Measurements from ENCODE around the gene LRRC37A3.
"Not testable (repeated sequence)": the region's sequence is repeated elsewhere in the genome, so short reads cannot be mapped to it uniquely, and the experiment has no call there.

Gene LRRC37A3

GRCh38 chr17:64919289-64920025, at the start of gene LRRC37A3:
TSS of gene LRRC37A3 (minus strand) at chr17:64919478. CDS start at chr17:64897257, 22,221 bp downstream.
- not testable (repeated sequence) for H3K4me1 ChIP-seq (ENCODE audit: low read length); H3K36me3 ChIP-seq (replicated peaks; ENCODE audit: insufficient read depth, low read length); H4K20me1 ChIP-seq (ENCODE audit: insufficient read depth, low read length); H3K79me2 ChIP-seq (ENCODE audit: low read length); H3K9me3 ChIP-seq (replicated peaks; ENCODE audit: insufficient read depth, low read length); H3K27me3 ChIP-seq (replicated peaks; ENCODE audit: insufficient read depth, low read length); H3K9me2 ChIP-seq (replicated peaks; ENCODE audit: insufficient read depth, low read length); H3F3A ChIP-seq (ENCODE audit: insufficient read depth, low read length)
- TF ChIP-seq CTCF (IDR thresholded peaks at IDR 0.05; ENCODE audit: low read length), result peak; percentile 78
- H2AFZ ChIP-seq (ENCODE audit: low read length), result 0 out of 2 replicates have a peak within 1 kb of the TSS, but pooled peaks have one; percentile 45
- peak within 1 kb of the TSS; percentile 78; the same call in 1 of the 2 replicates for H3K27ac ChIP-seq (ENCODE audit: low read length)
- peak; percentile 95 for DNase-seq
- H3K9ac ChIP-seq (ENCODE audit: low read length), result peak within 1 kb of the TSS; percentile 70
- H3K4me3 ChIP-seq (ENCODE audit: low read length), result peak within 1 kb of the TSS; percentile 67
- peak within 1 kb of the TSS; percentile 55 for H3K4me2 ChIP-seq (ENCODE audit: low read depth, low read length)

GRCh38 chr17:64965873-64966287, 46.6 kb upstream of the LRRC37A3 start:
- H4K20me1 ChIP-seq (ENCODE audit: insufficient read depth, low read length); H3K9me3 ChIP-seq (replicated peaks; ENCODE audit: insufficient read depth, low read length); H3K9me2 ChIP-seq (replicated peaks; ENCODE audit: insufficient read depth, low read length); H3K27me3 ChIP-seq (replicated peaks; ENCODE audit: insufficient read depth, low read length); H3K79me2 ChIP-seq (ENCODE audit: low read length); H3K36me3 ChIP-seq (replicated peaks; ENCODE audit: insufficient read depth, low read length): not testable (repeated sequence)
- H3K4me3 ChIP-seq (ENCODE audit: low read length), result peak overlapping the region; percentile 29; the same call in 1 of the 2 replicates
- H3F3A ChIP-seq (ENCODE audit: insufficient read depth, low read length), result peaks cover 20% of the 10 kb centered on the region
- DNase-seq, result peak; percentile 89
- TF ChIP-seq CTCF (IDR thresholded peaks at IDR 0.05; ENCODE audit: low read length), result peak; percentile 25
- peak overlapping the region; percentile 61 for H2AFZ ChIP-seq (ENCODE audit: low read length)
- peak overlapping the region; percentile 59; the same call in 1 of the 2 replicates for H3K4me2 ChIP-seq (ENCODE audit: low read depth, low read length)
- peak overlapping the region; percentile 72 for H3K27ac ChIP-seq (ENCODE audit: low read length)
- peak overlapping the region; percentile 58 for H3K9ac ChIP-seq (ENCODE audit: low read length)
- peaks cover 30% of the 10 kb centered on the region for H3K4me1 ChIP-seq (ENCODE audit: low read length)

GRCh38 chr17:64965256-64965872, 46.1 kb upstream of the LRRC37A3 start:
- H3K36me3 ChIP-seq (replicated peaks; ENCODE audit: insufficient read depth, low read length); DNase-seq; H3K9me2 ChIP-seq (replicated peaks; ENCODE audit: insufficient read depth, low read length); H3K9me3 ChIP-seq (replicated peaks; ENCODE audit: insufficient read depth, low read length); H3K79me2 ChIP-seq (ENCODE audit: low read length); H4K20me1 ChIP-seq (ENCODE audit: insufficient read depth, low read length); H3K27me3 ChIP-seq (replicated peaks; ENCODE audit: insufficient read depth, low read length): not testable (repeated sequence)
- Histone ChIP-seq H3K27ac (ENCODE audit: low read length) (peak overlapping the region; percentile 72), H2AFZ (ENCODE audit: low read length) (0 out of 2 replicates have a peak overlapping the region, but pooled peaks have one; percentile 17), H3K4me3 (ENCODE audit: low read length) (peak overlapping the region; percentile 22; the same call in 1 of the 2 replicates), H3K9ac (ENCODE audit: low read length) (peak overlapping the region; percentile 46; the same call in 1 of the 2 replicates), H3K4me2 (ENCODE audit: low read depth, low read length) (peak overlapping the region; percentile 34; the same call in 1 of the 2 replicates), H3F3A (ENCODE audit: insufficient read depth, low read length) (peaks cover 20% of the 10 kb centered on the region), H3K4me1 (ENCODE audit: low read length) (peaks cover 30% of the 10 kb centered on the region)

GRCh38 chr17:64964796-64965195, 45.5 kb upstream of the LRRC37A3 start:
- Histone ChIP-seq H3K9ac (ENCODE audit: low read length) (no peak overlapping the region), H3K4me2 (ENCODE audit: low read depth, low read length) (no peak overlapping the region), H3F3A (ENCODE audit: insufficient read depth, low read length) (peaks cover 20% of the 10 kb centered on the region), H2AFZ (ENCODE audit: low read length) (no peak overlapping the region), H3K4me3 (ENCODE audit: low read length) (no peak overlapping the region), H3K27me3 (replicated peaks; ENCODE audit: insufficient read depth, low read length) (no peaks in the 10 kb centered on the region), H4K20me1 (ENCODE audit: insufficient read depth, low read length) (no peaks in the 10 kb centered on the region), H3K9me3 (replicated peaks; ENCODE audit: insufficient read depth, low read length) (no peaks in the 10 kb centered on the region), H3K9me2 (replicated peaks; ENCODE audit: insufficient read depth, low read length) (no peaks in the 10 kb centered on the region), H3K36me3 (replicated peaks; ENCODE audit: insufficient read depth, low read length) (no peaks in the 10 kb centered on the region), H3K4me1 (ENCODE audit: low read length) (peaks cover 30% of the 10 kb centered on the region), H3K79me2 (ENCODE audit: low read length) (no peaks in the 10 kb centered on the region), H3K27ac (ENCODE audit: low read length) (no peak overlapping the region)
- no peak for TF ChIP-seq EZH2 (optimal IDR thresholded peaks at IDR 0.05; ENCODE audit: low read depth, low read length)
- no peak for TF ChIP-seq CTCF (IDR thresholded peaks at IDR 0.05; ENCODE audit: low read length)
- no peak for TF ChIP-seq EZH2phosphoT487 (IDR thresholded peaks at IDR 0.05; ENCODE audit: low read length)
- DNase-seq, result no peak

GRCh38 chr17:64963814-64964213, 44.5 kb upstream of the LRRC37A3 start:
- not testable (repeated sequence) for H3K27me3 ChIP-seq (replicated peaks; ENCODE audit: insufficient read depth, low read length); H2AFZ ChIP-seq (ENCODE audit: low read length); H3K4me2 ChIP-seq (ENCODE audit: low read depth, low read length); H3K79me2 ChIP-seq (ENCODE audit: low read length); H3K4me3 ChIP-seq (ENCODE audit: low read length); H3K9me2 ChIP-seq (replicated peaks; ENCODE audit: insufficient read depth, low read length); H3K9ac ChIP-seq (ENCODE audit: low read length); DNase-seq; H3K27ac ChIP-seq (ENCODE audit: low read length); H3K9me3 ChIP-seq (replicated peaks; ENCODE audit: insufficient read depth, low read length); H3K36me3 ChIP-seq (replicated peaks; ENCODE audit: insufficient read depth, low read length); H4K20me1 ChIP-seq (ENCODE audit: insufficient read depth, low read length)
- Histone ChIP-seq H3K4me1 (ENCODE audit: low read length) (peaks cover 22% of the 10 kb centered on the region), H3F3A (ENCODE audit: insufficient read depth, low read length) (peaks cover 14% of the 10 kb centered on the region)

Measured in MM.1S (cell line).